K562 (cell line): Measurements from ENCODE around the gene PTPRO. TPM values are rescaled to one million over a fixed set of nuclear protein-coding genes. Genes with fewer than 3 reads are reported as not detected.

Experiments used
- ATAC-seq: fragments of 200-7000 bp; cut with Tn5 transposase; 3 replicates; pipeline ENCODE4 v1.9.1; 2020; ENCODE audit warnings: moderate library complexity
- BruUV-seq: library from RNA; stranded (reverse); fragments of 400-500 nt; replicated peaks from 2 replicates; lab custom pipeline; 2021; lab: Mats Ljungman, UMichigan
- CTCF ChIA-PET: fragments of 300-600 bp; formaldehyde crosslinking; extraction: SDS; loops from one replicate; lab custom pipeline; 2021; ENCODE audit warnings: low intra/inter-chr PET ratio; lab: Yijun Ruan, JAX
- POLR2A ChIA-PET: fragments of 300-600, 350-650 bp; sonication (Branson Sonifier 250); formaldehyde crosslinking; extraction: SDS; loops from one replicate; lab custom pipeline; 2021; ENCODE audit warnings: antibody characterized with exemption, inconsistent platforms; lab: Yijun Ruan, JAX
- DNase-seq, 4 experiments: peaks; one replicate each; pipeline versions ENCODE4 v3.0.0 to v3.0.0-alpha.2; 2011 to 2018; ENCODE audit warnings: low spot score in 3 of 4, mixed read lengths in 3 of 4; ENCODE audit errors: extremely low read depth in 1 of 4
- FAIRE-seq: peaks from 2 replicates; lab custom pipeline; 2011; peaks lifted over from hg19 to GRCh38; lab: Jason Lieb, UNC
- H2AFZ ChIP-seq: 2 replicates; pipeline ENCODE4 v1.6.0; 2011; ENCODE audit warnings: low read depth, low read length, control low read depth, inconsistent platforms
- H3K27ac ChIP-seq: fragments of 200-600 bp; 3 replicates; pipeline ENCODE4 v1.8.0; 2011; ENCODE audit warnings: low read depth, mild to moderate bottlenecking, control low read depth, inconsistent platforms, low read length, moderate library complexity, mixed read lengths; ENCODE audit errors: extremely low read depth
- H3K27me3 ChIP-seq, 2 experiments: fragments of 300-600 bp in 1 of 2; 2 replicates in 1 of 2; 3 replicates in 1 of 2; pipeline versions ENCODE4 v1.6.0 to v1.8.0; 2011; ENCODE audit warnings: inconsistent platforms in 2 of 2, low read length in 2 of 2, mild to moderate bottlenecking in 1 of 2, mixed read lengths in 1 of 2, moderate library complexity in 1 of 2; ENCODE audit not compliant: control insufficient read depth in 2 of 2, insufficient read depth in 2 of 2
- H3K36me3 ChIP-seq: fragments of 300-600 bp; 3 replicates; pipeline ENCODE4 v1.8.0; 2011; ENCODE audit warnings: mild to moderate bottlenecking, low read length, inconsistent platforms; ENCODE audit not compliant: control insufficient read depth, insufficient read depth
- H3K4me1 ChIP-seq, 2 experiments: fragments of 200-600 bp in 1 of 2; replicated peaks in 1 of 2; 2 replicates in 1 of 2; 3 replicates in 1 of 2; pipeline versions ENCODE4 v1.5.1 to v1.8.0; 2011; ENCODE audit warnings: inconsistent platforms in 2 of 2, low read length in 2 of 2, mild to moderate bottlenecking in 1 of 2, mixed read lengths in 1 of 2, moderate library complexity in 1 of 2; ENCODE audit not compliant: control insufficient read depth in 2 of 2, insufficient read depth in 2 of 2
- H3K4me2 ChIP-seq: 2 replicates; pipeline ENCODE4 v1.6.1; 2011; ENCODE audit warnings: low read length, control low read depth, inconsistent platforms, mixed read lengths; ENCODE audit not compliant: insufficient read depth
- H3K4me3 ChIP-seq: fragments of 200-600 bp; sonication (generic), shearing (Covaris generic); 2 replicates; pipeline ENCODE4 v1.5.1; 2016; ENCODE audit warnings: control low read depth, inconsistent platforms
- H3K79me2 ChIP-seq: fragments of 200-600 bp; 3 replicates; pipeline ENCODE4 v1.8.0; 2011; ENCODE audit warnings: low read length, inconsistent platforms; ENCODE audit not compliant: control insufficient read depth, insufficient read depth
- H3K9ac ChIP-seq, 2 experiments: 2 replicates each; pipeline versions ENCODE4 v1.6.0 to v1.6.1; 2011; ENCODE audit warnings: low read depth in 2 of 2, low read length in 2 of 2, control low read depth in 1 of 2, inconsistent platforms in 1 of 2, mild to moderate bottlenecking in 1 of 2, mixed read lengths in 1 of 2; ENCODE audit not compliant: insufficient read depth in 1 of 2
- H3K9me1 ChIP-seq: one replicate; pipeline ENCODE4 v1.6.0; 2011; ENCODE audit warnings: inconsistent platforms, mild to moderate bottlenecking, low read length, moderate library complexity; ENCODE audit not compliant: control insufficient read depth, insufficient read depth
- H3K9me3 ChIP-seq: replicated peaks from 2 replicates; pipeline ENCODE4 v1.5.1; 2011; ENCODE audit warnings: low read depth, low read length, inconsistent platforms; ENCODE audit not compliant: control insufficient read depth, insufficient read depth
- H4K20me1 ChIP-seq: replicated peaks from 2 replicates; pipeline ENCODE4 v1.6.1; 2011; ENCODE audit warnings: low read length, inconsistent platforms, mixed read lengths; ENCODE audit not compliant: control insufficient read depth, insufficient read depth
- ARNT ChIP-seq, 2 experiments: fragments of 450-650 bp; IDR thresholded peaks; 2 replicates each; pipeline ENCODE4 v1.6.1; 2016; ENCODE audit warnings: mild to moderate bottlenecking in 1 of 2
- CHD1 ChIP-seq: fragments of 200-600 bp; sonication (generic); IDR thresholded peaks from one replicate; pipeline ENCODE4 v1.6.1; 2012; ENCODE audit warnings: mild to moderate bottlenecking, moderate library complexity, low read length, inconsistent platforms
- DIDO1 ChIP-seq: fragments of 450-650 bp; IDR thresholded peaks from 2 replicates; pipeline ENCODE4 v1.6.1; 2016; ENCODE audit warnings: low read depth, missing biosample characterization, missing genetic modification characterization
- E2F1 ChIP-seq: sonication (generic); formaldehyde crosslinking; IDR thresholded peaks from 2 replicates; pipeline ENCODE4 v1.8.1; 2023; ENCODE audit warnings: mild to moderate bottlenecking, missing genetic modification reagents, moderate library complexity
- HCFC1 ChIP-seq: IDR thresholded peaks from 2 replicates; pipeline ENCODE4 v1.6.1; 2012; ENCODE audit warnings: low read depth, low read length, improper control_type of control experiment
- STAT5B ChIP-seq: fragments of 250-450 bp; sonication (Bioruptor Pico); IDR thresholded peaks from 2 replicates; pipeline ENCODE4 v1.8.0; 2021; ENCODE audit warnings: mild to moderate bottlenecking, inconsistent platforms
- ZBTB2 ChIP-seq: fragments of 450-650 bp; IDR thresholded peaks from 2 replicates; pipeline ENCODE4 v1.6.1; 2016; ENCODE audit warnings: antibody characterized with exemption
- ZFX ChIP-seq: sonication (generic); formaldehyde crosslinking; IDR thresholded peaks from 2 replicates; pipeline ENCODE4 v1.8.0; 2022; ENCODE audit warnings: mild to moderate bottlenecking, missing genetic modification reagents, moderate library complexity
- ZNF184 ChIP-seq: sonication (generic); formaldehyde crosslinking; IDR thresholded peaks from 2 replicates; pipeline ENCODE4 v1.5.0; 2020; ENCODE audit warnings: missing genetic modification reagents
- WGBS: fragments of 100-300 bp; shearing (Covaris generic); methylation state at CpG from one replicate; pipeline ENCODE4 v1.1.6; 2016; ENCODE audit warnings: low coverage, mixed read lengths; ENCODE audit not compliant: insufficient coverage; ENCODE audit errors: missing lambda C conversion rate; 5-methylcytosine and 5-hydroxymethylcytosine counted together
- in situ Hi-C: fragments of 300-500 bp; cut with MboI; formaldehyde crosslinking; loops from 4 replicates; pipeline ENCODE4 v1.15.0; 2018; ENCODE audit warnings: inconsistent platforms, mixed read lengths
- intact Hi-C: fragments of 100-400 bp; cut with micrococcal nuclease; formaldehyde crosslinking; loops from 2 replicates; pipeline ENCODE4 v1.14.2; 2022
- polyA plus RNA-seq, 8 experiments: library from polyadenylated mRNA; depleted of rRNA in 4 of 8; stranded (reverse) in 5 of 8; unstranded in 3 of 8; fragments of >200 nt; fragmentation: Nextera tagmentation in 2 of 8; fragmentation: Illumina TruSeq in 1 of 8; extraction: Ambion mirVana in 2 of 8; extraction: Trizol in 1 of 8; gene quantifications; 2 replicates each; pipeline versions ENCODE4 v1.2.1 to v1.2.3, GENCODE V29; 2011 to 2014; ENCODE audit warnings: inconsistent platforms in 1 of 8, missing spikeins in 1 of 8
- total RNA-seq, 7 experiments: library from RNA; depleted of rRNA in 6 of 7; stranded (reverse); fragments of >200 nt in 6 of 7; fragmentation: Illumina TruSeq in 2 of 7; extraction: Trizol in 2 of 7; gene quantifications; 2 replicates each; pipeline versions ENCODE4 v1.2.1 to v1.2.3, GENCODE V29; 2011 to 2021; ENCODE audit warnings: low replicate concordance in 1 of 7
- TF ChIP-seq, protein P1 (sequence below): fragments of 250-450 bp; sonication (Bioruptor Pico); IDR thresholded peaks from 2 replicates; pipeline ENCODE4 v1.9.0; 2021; ENCODE audit warnings: mild to moderate bottlenecking, inconsistent platforms

Gene PTPRO
- total and polyA plus RNA-seq, 9 of the 15 experiments (the other 6 are each of a cell fraction or from before 2014, with no cell fraction given), result 0.22 TPM; not detected in 8

DNA sequence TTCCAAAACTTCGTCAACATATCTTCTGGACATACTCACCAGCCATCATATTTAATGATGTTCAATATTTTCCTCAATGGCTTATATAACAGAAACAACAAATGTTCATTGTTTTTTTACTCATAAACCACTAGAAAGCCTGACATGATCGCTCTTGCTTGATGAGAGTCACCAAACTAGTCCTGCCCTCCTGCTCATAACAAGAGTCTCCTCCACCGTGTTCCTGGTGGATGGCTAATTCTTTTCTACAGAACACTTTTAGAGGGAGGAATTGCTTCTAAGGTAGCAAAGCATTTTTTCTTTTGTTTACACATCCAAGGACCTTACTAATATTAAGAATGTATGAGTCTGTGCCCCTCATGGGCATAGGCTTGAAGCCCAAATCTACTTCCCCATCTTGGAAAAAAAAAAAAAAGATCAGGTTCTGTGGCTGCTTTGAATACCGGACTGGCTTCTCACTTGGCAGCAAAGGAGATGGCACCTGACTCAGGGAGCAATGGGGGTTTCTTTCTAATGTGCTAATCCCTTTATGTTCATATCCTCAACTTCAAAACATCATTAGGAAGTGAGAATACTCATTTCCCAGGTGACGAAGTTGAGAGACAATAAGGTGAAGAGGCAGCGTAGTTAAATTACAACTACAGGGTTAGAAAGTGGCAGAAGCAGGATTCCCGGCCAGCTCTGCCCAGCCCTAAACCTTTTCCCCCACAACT lies 278.1 kb downstream of the PTPRO start:
- POLR2A ChIA-PET, result no interaction called here
- Histone ChIP-seq H3K9ac (no peak overlapping the region), H2AFZ (no peak overlapping the region), H3K27me3 (no peaks in the 10 kb centered on the region), H3K36me3 (no peaks in the 10 kb centered on the region), H3K4me2 (no peak overlapping the region), H3K79me2 (no peaks in the 10 kb centered on the region), H3K4me3 (no peak overlapping the region), H3K27ac (no peak overlapping the region), H3K9me3 (no peaks in the 10 kb centered on the region), H3K4me1 (no peaks in the 10 kb centered on the region), H3K9me1 (no peaks in the 10 kb centered on the region), H4K20me1 (no peaks in the 10 kb centered on the region)
- CTCF ChIA-PET, result no interaction called here
- TF ChIP-seq ZFX (CRISPR knock-in tag) (no peak), ZBTB2 (no peak)
- FAIRE-seq, result no peak
- in situ Hi-C loops (no loop called here), intact Hi-C loops (no loop called here)
- BruUV-seq, result no TSS peak
- no peak for ATAC-seq
- no peak for DNase-seq
- WGBS, result 2% methylated on average over 7 of the region's 7 CpGs

DNA sequence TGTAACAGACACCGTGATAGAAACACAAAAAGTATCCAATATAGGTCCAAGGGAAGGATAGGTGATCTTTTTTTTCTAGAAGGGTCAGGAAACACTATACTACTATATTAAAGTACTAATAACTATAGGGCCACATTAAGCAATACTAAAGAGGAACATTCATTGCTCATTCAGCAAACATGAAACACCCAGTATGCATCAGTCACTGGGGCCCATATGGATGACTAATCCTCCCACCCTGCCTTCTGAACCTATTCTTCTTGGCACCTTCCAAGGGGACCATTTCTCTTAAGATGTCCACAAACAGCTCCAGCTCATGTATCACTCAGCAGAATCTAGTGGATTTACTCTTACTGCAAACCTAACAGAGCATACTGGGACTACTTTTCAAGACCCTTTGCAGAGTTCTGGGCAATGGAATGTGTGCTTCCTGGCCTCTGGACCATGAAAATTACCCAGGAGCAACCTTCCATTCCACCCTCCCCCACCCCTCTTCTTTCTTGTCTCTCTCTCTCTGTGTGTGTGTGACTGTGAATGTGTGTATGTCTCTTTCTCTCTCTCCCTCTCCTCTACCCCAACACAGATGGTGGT lies 279.0 kb downstream of the PTPRO start:
- Histone ChIP-seq H4K20me1 (no peaks in the 10 kb centered on the region), H3K4me1 (no peaks in the 10 kb centered on the region), H3K79me2 (no peaks in the 10 kb centered on the region), H3K27me3 (no peaks in the 10 kb centered on the region), H3K9me1 (no peaks in the 10 kb centered on the region), H3K36me3 (no peaks in the 10 kb centered on the region), H3K27ac (no peak overlapping the region), H3K4me3 (no peak overlapping the region), H3K4me2 (no peak overlapping the region), H3K9ac (no peak overlapping the region), H2AFZ (no peak overlapping the region), H3K9me3 (no peaks in the 10 kb centered on the region)
- 0% methylated on average over 1 of the region's 1 CpG for WGBS
- no peak for FAIRE-seq
- intact Hi-C loops (no loop called here), in situ Hi-C loops (no loop called here)
- CTCF ChIA-PET, result no interaction called here
- POLR2A ChIA-PET, result no interaction called here
- ATAC-seq, result no peak
- no peak for DNase-seq
- no TSS peak for BruUV-seq
- no peak for TF ChIP-seq ZNF184 (CRISPR knock-in tag)
- TF ChIP-seq ARNT (IDR thresholded peaks at IDR 0.05), result no peak
- TF ChIP-seq STAT5B (CRISPR knock-in tag), result no peak
- no peak for TF ChIP-seq CHD1
- TF ChIP-seq E2F1 (CRISPR knock-in tag), result no peak
- TF ChIP-seq DIDO1 (tag), result no peak
- TF ChIP-seq, protein P1, sequence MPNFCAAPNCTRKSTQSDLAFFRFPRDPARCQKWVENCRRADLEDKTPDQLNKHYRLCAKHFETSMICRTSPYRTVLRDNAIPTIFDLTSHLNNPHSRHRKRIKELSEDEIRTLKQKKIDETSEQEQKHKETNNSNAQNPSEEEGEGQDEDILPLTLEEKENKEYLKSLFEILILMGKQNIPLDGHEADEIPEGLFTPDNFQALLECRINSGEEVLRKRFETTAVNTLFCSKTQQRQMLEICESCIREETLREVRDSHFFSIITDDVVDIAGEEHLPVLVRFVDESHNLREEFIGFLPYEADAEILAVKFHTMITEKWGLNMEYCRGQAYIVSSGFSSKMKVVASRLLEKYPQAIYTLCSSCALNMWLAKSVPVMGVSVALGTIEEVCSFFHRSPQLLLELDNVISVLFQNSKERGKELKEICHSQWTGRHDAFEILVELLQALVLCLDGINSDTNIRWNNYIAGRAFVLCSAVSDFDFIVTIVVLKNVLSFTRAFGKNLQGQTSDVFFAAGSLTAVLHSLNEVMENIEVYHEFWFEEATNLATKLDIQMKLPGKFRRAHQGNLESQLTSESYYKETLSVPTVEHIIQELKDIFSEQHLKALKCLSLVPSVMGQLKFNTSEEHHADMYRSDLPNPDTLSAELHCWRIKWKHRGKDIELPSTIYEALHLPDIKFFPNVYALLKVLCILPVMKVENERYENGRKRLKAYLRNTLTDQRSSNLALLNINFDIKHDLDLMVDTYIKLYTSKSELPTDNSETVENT (CRISPR knock-in tag), result no peak
- TF ChIP-seq HCFC1, result no peak
